ENCODE data around the gene WAPL.

- TF ChIP-seq CTCF (IDR thresholded peaks at IDR 0.05) = no peak
- TF ChIP-seq POLR2A (IDR thresholded peaks at IDR 0.05) = no peak
- TF ChIP-seq POLR2AphosphoS5 (IDR thresholded peaks at IDR 0.05) = no peak
- no peak for TF ChIP-seq EP300 (IDR thresholded peaks at IDR 0.05)
Observed at GRCh38 chr10:86480571-86480970, 41.0 kb downstream of the WAPL start.
